Prostate gland (tissue), 2 donors: ENCODE results near the gene MOK.

Source experiments
- CTCF ChIP-seq, 4 experiments: fragments of 200-600 bp in 2 of 4; fragments of 450-650 bp in 2 of 4; sonication (generic) in 2 of 4; IDR thresholded peaks; 1 replicate in 3 of 4; 2 replicates in 1 of 4; pipeline ENCODE4 v1.5.1; 2016 to 2019; ENCODE audit warnings: antibody characterized with exemption in 4 of 4, mild to moderate bottlenecking in 2 of 4, moderate library complexity in 2 of 4
- POLR2A ChIP-seq: fragments of 450-650 bp; IDR thresholded peaks from one replicate; pipeline ENCODE4 v1.6.1; 2016; ENCODE audit warnings: antibody characterized with exemption, mild to moderate bottlenecking

DNA sequence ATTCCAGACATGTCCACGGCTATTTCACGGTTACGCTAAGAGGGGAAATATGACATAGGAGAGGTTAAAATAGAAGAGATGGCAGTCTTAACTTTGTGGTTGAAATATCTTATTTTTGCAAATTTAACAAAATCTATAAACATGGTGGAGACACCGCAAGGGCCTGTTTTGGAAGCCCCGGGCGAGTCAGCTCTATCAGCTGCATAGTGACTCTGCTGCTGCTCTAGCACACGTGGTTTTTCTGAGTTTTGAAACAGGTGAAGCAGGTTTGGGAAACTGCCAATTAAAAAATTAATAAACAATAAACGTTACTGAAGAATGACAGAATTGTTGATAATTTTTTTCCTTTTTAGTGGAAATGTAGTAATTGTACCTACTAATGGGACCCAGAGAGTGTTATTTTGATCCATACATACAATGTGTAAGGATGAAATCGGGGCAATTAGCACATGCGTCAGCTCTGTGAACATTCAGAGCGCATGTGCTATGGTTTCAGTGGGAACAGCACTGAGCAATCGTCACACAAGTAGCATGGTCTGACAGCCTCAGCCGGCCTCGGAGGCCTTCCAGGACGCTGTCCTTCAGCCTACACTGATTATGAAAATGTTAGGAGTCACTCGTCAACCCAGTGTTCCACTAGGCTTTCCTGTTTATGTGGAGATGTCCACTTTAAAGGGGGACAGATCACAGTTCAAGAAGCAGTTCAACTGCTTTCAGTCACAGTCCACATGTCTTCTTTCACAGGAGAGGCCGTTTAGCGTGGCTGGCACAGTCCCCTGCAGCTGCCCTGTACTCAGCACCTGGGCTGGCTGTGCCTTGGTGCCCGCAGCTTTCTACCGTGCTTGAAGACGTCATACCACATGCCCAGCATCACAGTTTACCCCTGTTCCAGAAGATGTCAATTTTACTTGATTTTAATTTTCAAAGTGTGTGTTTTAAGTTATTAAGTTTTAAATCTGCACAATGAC lies 51.8 kb downstream of the MOK start:
- TF ChIP-seq CTCF (IDR thresholded peaks at IDR 0.05) (no peak), POLR2A (no peak)
